Vagina (tissue), 2 donors: ENCODE measurements around the gene SCGB1C1. TPM values are rescaled to one million over a fixed set of nuclear protein-coding genes. Genes with fewer than 3 reads are reported as not detected.

Experiments used
- DNase-seq, 2 donors: peaks; one replicate each; pipeline ENCODE4 v3.0.0-alpha.2; 2017; ENCODE audit errors: extremely low spot score in 2 of 2
- H3K27ac ChIP-seq: fragments of 200-600 bp; sonication (generic); one replicate; pipeline ENCODE4 v1.5.1; 2019
- H3K27me3 ChIP-seq: fragments of 200-600 bp; sonication (generic); one replicate; pipeline ENCODE4 v1.5.1; 2019
- H3K36me3 ChIP-seq, 2 donors: fragments of 200-600 bp; sonication (generic); one replicate each; pipeline ENCODE4 v1.5.1; 2017 to 2019
- H3K4me1 ChIP-seq: fragments of 200-600 bp; sonication (generic); one replicate; pipeline ENCODE4 v1.5.1; 2019
- H3K4me3 ChIP-seq, 2 donors: fragments of 200-600 bp; sonication (generic); 1 replicate in 1 of 2; 2 replicates in 1 of 2; pipeline ENCODE4 v1.5.1; 2016 to 2019
- H3K9me3 ChIP-seq: fragments of 200-600 bp; sonication (generic); one replicate; pipeline ENCODE4 v1.5.1; 2019
- POLR2A ChIP-seq, 2 donors: fragments of 450-650 bp; IDR thresholded peaks; one replicate each; pipeline ENCODE4 v1.6.1; 2017; ENCODE audit warnings: antibody characterized with exemption in 2 of 2, mild to moderate bottlenecking in 2 of 2, moderate library complexity in 2 of 2
- POLR2AphosphoS5 ChIP-seq, 2 donors: sonication (generic); formaldehyde crosslinking; IDR thresholded peaks; one replicate each; pipeline ENCODE4 v1.9.0; 2017; ENCODE audit warnings: antibody characterized with exemption in 2 of 2, mild to moderate bottlenecking in 2 of 2, low read depth in 1 of 2; ENCODE audit not compliant: insufficient read depth in 1 of 2
- intact Hi-C: fragments of 100-400 bp; cut with DNase I; formaldehyde crosslinking; loops from one replicate; pipeline ENCODE4 v1.15.1; 2023
- total RNA-seq: library from RNA; depleted of rRNA; stranded (reverse); fragments of >200 nt; gene quantifications from one replicate; pipeline ENCODE4 v1.2.3, GENCODE V29; 2016
- TF ChIP-seq, protein P1 (sequence below), 3 experiments: fragments of 450-650 bp in 2 of 3; fragments of 200-600 bp in 1 of 3; sonication (generic) in 1 of 3; IDR thresholded peaks; one replicate each; pipeline ENCODE4 v1.5.1; 2017 to 2019; ENCODE audit warnings: antibody characterized with exemption in 3 of 3, mild to moderate bottlenecking in 2 of 3, moderate library complexity in 2 of 3

The SCGB1C1 gene
- total RNA-seq, 1 donor from 2014 or later, result not detected

DNA sequence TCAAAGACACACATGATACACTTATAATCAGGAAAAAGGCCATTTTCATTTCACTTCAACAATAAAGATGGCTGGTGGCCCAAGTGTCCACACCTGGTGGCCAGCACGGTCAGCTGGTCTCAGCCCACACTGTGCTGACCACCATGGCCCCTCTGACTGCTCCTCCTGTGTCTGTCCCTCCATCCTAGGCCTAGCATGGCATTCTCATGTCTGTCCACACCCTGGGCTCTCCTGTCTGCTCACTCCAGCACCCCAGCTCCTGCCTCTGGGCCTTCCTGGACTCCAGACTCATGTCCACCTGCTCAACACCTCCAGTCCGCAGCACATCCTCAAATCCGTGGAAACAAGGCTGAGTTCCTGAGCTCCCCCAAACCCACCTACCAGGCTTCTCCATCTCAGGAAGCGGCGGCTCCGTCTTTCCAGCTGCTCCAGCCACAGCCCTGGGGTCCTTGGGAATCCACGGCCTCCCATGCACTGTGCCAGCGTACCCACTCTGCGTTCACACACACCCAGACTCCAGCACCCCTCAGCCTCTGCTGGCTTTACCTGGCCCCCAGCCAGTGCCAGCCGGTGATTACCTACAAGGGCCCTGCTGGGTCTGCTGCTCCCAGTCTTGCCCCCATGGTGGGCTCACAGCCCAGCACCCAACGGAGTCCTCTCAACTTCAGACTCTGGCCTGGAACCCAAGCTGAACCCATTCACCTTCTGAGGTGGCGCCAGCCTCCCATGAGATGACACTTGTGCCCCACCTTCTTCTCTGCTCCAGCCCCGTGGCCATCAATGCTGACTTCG lies 29.3 kb downstream of the SCGB1C1 start:
- H3K27me3 ChIP-seq, result no peaks in the 10 kb centered on the region
- peak in 1 of 2 donors; percentile 52 for DNase-seq
- TF ChIP-seq POLR2AphosphoS5 (IDR thresholded peaks at IDR 0.05; ENCODE audit: insufficient read depth in 1 of 2, low read depth in 1 of 2) (no peak), POLR2A (IDR thresholded peaks at IDR 0.05) (no peak)
- TF ChIP-seq, protein P1, sequence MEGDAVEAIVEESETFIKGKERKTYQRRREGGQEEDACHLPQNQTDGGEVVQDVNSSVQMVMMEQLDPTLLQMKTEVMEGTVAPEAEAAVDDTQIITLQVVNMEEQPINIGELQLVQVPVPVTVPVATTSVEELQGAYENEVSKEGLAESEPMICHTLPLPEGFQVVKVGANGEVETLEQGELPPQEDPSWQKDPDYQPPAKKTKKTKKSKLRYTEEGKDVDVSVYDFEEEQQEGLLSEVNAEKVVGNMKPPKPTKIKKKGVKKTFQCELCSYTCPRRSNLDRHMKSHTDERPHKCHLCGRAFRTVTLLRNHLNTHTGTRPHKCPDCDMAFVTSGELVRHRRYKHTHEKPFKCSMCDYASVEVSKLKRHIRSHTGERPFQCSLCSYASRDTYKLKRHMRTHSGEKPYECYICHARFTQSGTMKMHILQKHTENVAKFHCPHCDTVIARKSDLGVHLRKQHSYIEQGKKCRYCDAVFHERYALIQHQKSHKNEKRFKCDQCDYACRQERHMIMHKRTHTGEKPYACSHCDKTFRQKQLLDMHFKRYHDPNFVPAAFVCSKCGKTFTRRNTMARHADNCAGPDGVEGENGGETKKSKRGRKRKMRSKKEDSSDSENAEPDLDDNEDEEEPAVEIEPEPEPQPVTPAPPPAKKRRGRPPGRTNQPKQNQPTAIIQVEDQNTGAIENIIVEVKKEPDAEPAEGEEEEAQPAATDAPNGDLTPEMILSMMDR (IDR thresholded peaks at IDR 0.05), result no peak
- no peak overlapping the region for H3K27ac ChIP-seq
- no peaks in the 10 kb centered on the region for H3K4me1 ChIP-seq
- no peaks in the 10 kb centered on the region for H3K9me3 ChIP-seq
- intact Hi-C loops, result no loop called here
- no peaks in the 10 kb centered on the region for H3K36me3 ChIP-seq
- no peak overlapping the region for H3K4me3 ChIP-seq

DNA sequence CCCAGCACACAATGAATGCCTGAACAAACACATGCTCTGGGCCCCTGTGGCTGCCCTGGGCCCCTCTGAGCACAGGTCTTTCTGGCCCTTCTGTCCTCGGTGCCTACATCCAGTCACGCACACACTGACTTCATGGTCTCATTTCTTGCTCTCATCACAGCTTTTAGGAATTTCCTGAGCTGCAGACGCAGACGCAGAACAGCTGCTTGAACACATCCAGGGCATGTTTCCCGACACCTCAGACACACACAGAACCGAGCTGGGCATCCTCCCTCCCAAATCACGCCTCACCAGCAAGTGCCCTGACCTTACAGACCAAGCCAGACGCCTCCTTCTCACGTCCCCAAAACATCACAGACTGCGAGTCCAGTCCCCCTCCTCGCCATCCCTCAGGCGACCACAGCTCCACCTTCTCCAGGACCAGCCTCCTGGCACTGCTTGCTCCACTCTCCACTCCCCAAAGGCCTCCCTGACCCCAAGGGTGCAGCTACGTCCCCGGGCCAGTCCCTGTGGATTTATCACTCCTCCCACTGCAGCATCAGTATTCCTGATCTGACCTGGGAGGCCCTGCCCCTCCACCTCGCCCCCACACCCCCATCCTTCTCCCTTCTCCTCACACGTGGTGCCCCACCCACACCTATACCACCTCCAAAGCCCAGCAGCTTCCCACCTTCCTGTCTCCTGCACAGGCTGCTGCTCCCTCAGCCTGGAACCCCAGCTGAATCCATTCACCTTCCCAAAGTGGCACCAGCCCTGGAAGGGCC lies 30.3 kb downstream of the SCGB1C1 start:
- H3K9me3 ChIP-seq, result no peaks in the 10 kb centered on the region
- no peaks in the 10 kb centered on the region for H3K27me3 ChIP-seq
- H3K36me3 ChIP-seq, result no peaks in the 10 kb centered on the region
- H3K4me1 ChIP-seq, result no peaks in the 10 kb centered on the region
- peak in 1 of 2 donors; percentile 32 for DNase-seq
- TF ChIP-seq, protein P1 (IDR thresholded peaks at IDR 0.05), result no peak
- TF ChIP-seq POLR2AphosphoS5 (IDR thresholded peaks at IDR 0.05; ENCODE audit: insufficient read depth in 1 of 2, low read depth in 1 of 2) (no peak), POLR2A (IDR thresholded peaks at IDR 0.05) (no peak)
- H3K27ac ChIP-seq, result no peak overlapping the region
- H3K4me3 ChIP-seq, result no peak overlapping the region
- intact Hi-C loops, result no loop called here

DNA sequence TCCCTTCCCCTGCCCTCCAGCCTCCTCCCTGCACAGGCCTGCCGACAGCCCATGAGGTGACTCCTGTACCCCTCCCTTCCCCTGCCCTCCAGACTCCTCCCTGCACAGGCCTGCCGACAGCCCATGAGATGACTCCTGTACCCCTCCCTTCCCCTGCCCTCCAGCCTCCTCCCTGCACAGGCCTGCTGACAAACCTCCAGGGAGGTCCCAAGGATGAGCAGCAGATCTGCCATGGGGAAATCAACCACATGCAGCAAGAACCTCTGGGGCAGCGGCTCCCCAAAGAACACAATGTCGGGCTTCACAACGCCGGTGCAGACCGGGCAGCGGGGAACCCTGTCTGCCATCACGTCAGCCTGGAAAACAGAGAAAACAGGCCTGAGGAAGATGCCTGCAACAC lies 31.0 kb downstream of the SCGB1C1 start:
- no peaks in the 10 kb centered on the region for H3K27me3 ChIP-seq
- no peaks in the 10 kb centered on the region for H3K9me3 ChIP-seq
- H3K36me3 ChIP-seq, result no peaks in the 10 kb centered on the region
- DNase-seq, result peak in 1 of 2 donors; percentile 64
- H3K4me1 ChIP-seq, result no peaks in the 10 kb centered on the region
- intact Hi-C loops, result no loop called here
- no peak overlapping the region for H3K4me3 ChIP-seq
- TF ChIP-seq POLR2A (IDR thresholded peaks at IDR 0.05) (no peak), POLR2AphosphoS5 (IDR thresholded peaks at IDR 0.05; ENCODE audit: insufficient read depth in 1 of 2, low read depth in 1 of 2) (no peak)
- TF ChIP-seq, protein P1 (IDR thresholded peaks at IDR 0.05), result no peak
- H3K27ac ChIP-seq, result no peak overlapping the region

DNA sequence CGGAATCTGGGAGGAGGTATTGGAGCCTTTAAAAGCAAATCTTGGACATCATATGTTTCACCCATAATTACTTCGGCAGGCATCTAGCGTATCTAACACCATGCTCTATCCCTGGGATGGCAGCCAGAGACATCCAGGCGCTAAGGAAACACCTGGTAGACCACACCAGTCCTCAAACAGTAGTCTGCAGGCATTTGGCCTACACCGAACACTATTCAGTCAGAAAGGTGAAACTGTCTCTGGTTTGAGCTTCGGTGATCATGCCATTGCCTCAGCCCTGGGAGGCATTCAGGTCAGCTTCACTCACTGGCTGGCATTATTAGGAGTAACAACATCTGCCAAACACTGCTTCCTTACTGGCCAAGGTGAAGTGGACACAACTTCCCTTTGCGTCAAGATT lies 31.5 kb downstream of the SCGB1C1 start:
- no peaks in the 10 kb centered on the region for H3K27me3 ChIP-seq
- no peaks in the 10 kb centered on the region for H3K4me1 ChIP-seq
- H3K36me3 ChIP-seq, result no peaks in the 10 kb centered on the region
- H3K9me3 ChIP-seq, result no peaks in the 10 kb centered on the region
- peak in 1 of 2 donors; percentile 29 for DNase-seq
- no peak overlapping the region for H3K27ac ChIP-seq
- intact Hi-C loops, result no loop called here
- H3K4me3 ChIP-seq, result no peak overlapping the region
- TF ChIP-seq POLR2AphosphoS5 (IDR thresholded peaks at IDR 0.05; ENCODE audit: insufficient read depth in 1 of 2, low read depth in 1 of 2) (no peak), POLR2A (IDR thresholded peaks at IDR 0.05) (no peak)
- TF ChIP-seq, protein P1 (IDR thresholded peaks at IDR 0.05), result no peak
